GM12801 (cell line): Measurements from ENCODE around the gene STAC.

ENCODE experiments used
- TF ChIP-seq, protein P1 (sequence below): IDR thresholded peaks from one replicate; pipeline ENCODE4 v1.5.1; 2011; ENCODE audit warnings: control low read depth; ENCODE audit not compliant: insufficient read length; ENCODE audit errors: extremely low read depth

The STAC gene, protein sequence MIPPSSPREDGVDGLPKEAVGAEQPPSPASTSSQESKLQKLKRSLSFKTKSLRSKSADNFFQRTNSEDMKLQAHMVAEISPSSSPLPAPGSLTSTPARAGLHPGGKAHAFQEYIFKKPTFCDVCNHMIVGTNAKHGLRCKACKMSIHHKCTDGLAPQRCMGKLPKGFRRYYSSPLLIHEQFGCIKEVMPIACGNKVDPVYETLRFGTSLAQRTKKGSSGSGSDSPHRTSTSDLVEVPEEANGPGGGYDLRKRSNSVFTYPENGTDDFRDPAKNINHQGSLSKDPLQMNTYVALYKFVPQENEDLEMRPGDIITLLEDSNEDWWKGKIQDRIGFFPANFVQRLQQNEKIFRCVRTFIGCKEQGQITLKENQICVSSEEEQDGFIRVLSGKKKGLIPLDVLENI

DNA sequence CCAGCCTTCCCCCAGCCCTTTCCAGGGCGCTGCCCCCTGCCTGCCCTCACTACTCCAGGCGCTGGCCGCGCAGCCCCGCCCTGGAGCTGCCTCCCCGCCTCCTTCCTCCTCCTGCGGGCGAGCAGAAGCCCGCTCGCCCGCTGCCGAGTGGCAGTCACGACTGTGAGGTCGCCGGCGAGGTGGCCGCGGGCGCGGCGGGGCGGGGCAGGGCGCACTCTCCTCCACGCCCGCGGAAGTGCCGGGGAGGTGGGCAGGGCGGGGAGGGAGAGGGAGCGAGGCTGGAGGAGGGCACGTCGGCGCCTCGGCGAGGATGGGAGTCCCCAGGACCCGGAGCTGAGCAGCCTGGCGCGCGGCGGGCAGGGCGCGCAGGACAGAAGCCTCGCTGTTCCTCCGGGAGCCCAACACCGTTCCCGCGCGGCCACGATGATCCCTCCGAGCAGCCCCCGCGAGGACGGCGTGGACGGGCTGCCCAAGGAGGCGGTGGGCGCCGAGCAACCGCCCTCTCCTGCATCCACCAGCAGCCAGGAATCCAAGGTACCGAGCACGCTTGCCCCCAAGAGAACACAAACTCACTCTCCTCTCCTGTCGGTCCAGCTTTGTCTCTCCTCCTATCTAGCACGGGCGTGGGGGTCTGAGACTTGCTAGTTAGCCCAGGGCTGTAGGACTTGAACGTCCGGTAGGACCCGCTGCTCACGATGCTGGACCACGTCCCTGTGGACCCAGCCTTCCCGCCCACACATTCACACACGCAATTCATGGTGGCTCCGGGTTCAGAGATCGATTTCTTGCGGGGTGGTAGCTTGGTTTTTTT lies at the start of gene STAC:
Gene STAC (plus strand): TSS at position 284 of the 811 bp plus-strand sequence. CDS start 140 bp downstream, at position 424.
- TF ChIP-seq, protein P1, sequence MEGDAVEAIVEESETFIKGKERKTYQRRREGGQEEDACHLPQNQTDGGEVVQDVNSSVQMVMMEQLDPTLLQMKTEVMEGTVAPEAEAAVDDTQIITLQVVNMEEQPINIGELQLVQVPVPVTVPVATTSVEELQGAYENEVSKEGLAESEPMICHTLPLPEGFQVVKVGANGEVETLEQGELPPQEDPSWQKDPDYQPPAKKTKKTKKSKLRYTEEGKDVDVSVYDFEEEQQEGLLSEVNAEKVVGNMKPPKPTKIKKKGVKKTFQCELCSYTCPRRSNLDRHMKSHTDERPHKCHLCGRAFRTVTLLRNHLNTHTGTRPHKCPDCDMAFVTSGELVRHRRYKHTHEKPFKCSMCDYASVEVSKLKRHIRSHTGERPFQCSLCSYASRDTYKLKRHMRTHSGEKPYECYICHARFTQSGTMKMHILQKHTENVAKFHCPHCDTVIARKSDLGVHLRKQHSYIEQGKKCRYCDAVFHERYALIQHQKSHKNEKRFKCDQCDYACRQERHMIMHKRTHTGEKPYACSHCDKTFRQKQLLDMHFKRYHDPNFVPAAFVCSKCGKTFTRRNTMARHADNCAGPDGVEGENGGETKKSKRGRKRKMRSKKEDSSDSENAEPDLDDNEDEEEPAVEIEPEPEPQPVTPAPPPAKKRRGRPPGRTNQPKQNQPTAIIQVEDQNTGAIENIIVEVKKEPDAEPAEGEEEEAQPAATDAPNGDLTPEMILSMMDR = no peak

DNA sequence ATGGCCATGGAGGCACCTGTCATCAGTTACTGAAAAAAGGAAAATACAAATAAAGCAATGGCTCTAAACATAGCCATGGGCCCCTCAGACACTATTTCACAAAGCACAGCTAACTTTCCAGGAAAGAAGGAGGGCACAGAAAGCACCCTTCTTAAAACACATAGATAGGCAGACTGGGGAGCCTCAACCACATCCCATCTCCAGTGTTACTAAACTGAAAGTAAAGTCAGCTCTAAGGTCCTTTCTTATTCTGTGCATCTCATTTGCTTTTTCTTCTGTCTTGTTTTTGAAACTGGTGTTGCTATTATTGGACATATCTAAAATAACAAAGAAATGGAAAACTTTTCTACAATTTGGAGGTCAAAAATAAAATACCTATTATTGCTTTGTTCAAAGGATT lies 48.2 kb upstream of the STAC start:
- TF ChIP-seq, protein P1 = no peak

DNA sequence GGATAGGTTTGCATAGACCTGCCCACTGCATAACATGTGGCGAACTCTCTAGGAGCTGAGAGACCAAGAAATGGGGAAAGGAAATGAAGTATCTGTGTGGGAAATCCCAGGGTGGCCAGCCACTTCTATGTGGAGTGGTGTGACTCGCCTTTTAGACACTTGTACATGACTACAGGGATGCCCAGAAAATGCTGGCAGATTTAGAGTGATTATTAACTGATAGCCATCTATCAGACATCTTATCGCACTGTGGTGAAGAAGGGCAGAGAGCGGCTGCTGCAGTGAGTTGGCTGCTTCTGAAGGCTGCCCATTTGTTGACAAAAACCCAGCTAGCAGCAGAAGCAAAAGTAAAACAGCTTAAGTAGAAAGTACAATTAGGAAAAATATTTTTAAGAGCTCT lies 18.1 kb upstream of the STAC start:
- TF ChIP-seq, protein P1 = no peak

DNA sequence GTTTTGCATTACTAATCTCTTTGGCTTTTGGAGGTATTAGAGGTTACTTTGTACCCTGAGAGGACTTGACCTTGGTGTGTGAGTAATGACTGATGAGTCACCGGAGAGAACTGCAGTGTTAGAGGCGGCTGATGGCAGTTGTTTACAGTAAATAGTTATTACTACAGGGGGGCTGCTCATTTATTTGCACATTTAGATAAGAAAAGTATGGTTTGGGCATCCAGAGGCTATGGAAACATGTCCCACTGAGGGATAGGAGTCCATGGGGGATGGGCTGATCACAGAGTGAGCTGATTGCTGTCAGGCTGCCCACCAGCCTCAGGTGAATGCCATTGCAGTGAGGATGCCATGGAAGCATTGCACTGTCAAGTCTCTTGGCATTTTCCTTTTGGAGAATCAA lies 17.3 kb upstream of the STAC start:
- TF ChIP-seq, protein P1 = no peak

DNA sequence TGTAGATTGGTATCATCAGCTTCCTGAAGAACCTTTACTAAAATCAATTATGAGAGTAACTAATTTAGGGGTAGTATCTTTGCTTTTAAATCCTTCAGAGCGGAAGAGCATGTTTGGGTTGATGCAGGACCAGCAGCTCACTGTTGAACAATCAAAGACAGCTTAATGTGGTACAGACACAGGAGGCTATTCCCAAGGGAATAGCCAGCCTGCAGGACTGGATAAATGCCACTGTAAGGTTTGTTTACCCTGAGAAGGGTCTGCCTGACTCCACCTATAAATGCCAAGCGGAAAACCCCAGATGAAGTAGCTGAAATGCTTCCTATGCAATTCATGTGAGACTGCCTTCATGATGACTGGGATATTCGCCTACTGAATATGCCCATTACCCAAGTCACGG lies 16.0 kb upstream of the STAC start:
- TF ChIP-seq, protein P1 = no peak

DNA sequence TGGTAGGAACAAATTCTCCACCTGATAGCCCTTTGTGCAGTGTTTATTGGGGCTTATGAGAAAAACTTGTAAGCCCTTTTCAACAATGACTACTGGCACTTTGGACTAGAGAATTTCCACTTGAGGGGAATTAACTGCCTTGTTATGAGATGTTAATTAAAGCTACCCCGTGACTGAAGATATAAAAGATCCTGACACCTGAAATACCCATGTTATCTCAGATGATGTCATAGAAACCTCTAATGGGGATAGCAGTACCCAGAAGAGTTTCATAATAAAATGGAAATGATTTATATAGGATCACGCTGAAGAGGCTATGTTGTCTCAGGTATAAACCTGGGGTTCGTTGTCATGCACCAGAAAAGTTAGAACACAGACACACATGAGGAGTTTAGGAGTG lies 14.5 kb upstream of the STAC start:
- TF ChIP-seq, protein P1 = no peak

DNA sequence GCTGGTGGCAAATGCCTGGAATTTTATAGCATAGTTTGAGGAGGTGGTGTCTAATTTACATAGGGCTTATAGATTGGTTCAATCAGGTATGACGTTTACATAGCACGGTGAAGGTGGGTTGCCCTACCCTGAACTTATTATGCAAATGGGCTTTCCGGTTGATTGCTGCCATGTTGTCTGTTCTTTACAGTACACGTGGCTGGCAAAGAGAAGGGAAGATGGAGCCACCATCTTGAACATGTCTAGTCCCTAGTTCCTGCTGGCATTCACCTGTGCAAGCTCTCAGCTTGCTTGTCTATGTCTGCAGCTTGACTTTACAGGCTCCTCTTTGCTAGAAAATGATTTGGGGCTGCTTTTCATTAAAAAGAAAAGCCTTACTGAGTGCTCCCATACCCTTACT lies 14.0 kb upstream of the STAC start:
- TF ChIP-seq, protein P1 = no peak
